ENCODE data around the gene POLA1.
"Not testable (repeated sequence)": the region's sequence is repeated elsewhere in the genome, so short reads cannot be mapped to it uniquely, and the experiment has no call there.

The POLA1 gene

DNA sequence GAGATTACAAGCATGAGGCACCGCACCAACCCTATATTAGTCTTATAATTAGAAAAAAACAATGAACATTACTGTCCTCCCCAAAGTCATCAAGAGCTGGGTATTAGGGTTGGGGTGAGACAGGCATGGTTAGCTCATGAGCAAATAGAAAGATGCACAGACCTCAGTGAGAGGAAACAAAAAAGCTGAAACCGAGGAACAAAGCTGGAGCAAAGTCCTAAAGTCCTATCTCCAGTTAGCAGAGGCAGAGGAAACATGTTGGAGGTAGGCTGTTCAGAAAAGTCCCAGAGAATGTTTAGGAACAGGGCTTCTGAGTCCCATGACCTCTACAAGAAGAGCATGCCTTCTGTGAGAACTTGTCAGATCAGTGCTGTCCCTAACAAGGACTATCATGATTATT, 41.9 kb upstream of the POLA1 start:
- Histone ChIP-seq H3K9me3 (no peaks in the 10 kb centered on the region), H3K4me3 (ENCODE audit: low read depth, low read length) (no peak overlapping the region), H3K36me3 (no peaks in the 10 kb centered on the region), H3K27me3 (no peaks in the 10 kb centered on the region), H3K4me1 (no peaks in the 10 kb centered on the region)
- TF ChIP-seq, protein P1, sequence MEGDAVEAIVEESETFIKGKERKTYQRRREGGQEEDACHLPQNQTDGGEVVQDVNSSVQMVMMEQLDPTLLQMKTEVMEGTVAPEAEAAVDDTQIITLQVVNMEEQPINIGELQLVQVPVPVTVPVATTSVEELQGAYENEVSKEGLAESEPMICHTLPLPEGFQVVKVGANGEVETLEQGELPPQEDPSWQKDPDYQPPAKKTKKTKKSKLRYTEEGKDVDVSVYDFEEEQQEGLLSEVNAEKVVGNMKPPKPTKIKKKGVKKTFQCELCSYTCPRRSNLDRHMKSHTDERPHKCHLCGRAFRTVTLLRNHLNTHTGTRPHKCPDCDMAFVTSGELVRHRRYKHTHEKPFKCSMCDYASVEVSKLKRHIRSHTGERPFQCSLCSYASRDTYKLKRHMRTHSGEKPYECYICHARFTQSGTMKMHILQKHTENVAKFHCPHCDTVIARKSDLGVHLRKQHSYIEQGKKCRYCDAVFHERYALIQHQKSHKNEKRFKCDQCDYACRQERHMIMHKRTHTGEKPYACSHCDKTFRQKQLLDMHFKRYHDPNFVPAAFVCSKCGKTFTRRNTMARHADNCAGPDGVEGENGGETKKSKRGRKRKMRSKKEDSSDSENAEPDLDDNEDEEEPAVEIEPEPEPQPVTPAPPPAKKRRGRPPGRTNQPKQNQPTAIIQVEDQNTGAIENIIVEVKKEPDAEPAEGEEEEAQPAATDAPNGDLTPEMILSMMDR (IDR thresholded peaks at IDR 0.05; ENCODE audit: low read depth, low read length): no peak
- DNase-seq: no peak

- not testable (repeated sequence) for H3K36me3 ChIP-seq; H3K9me3 ChIP-seq; DNase-seq; H3K4me3 ChIP-seq (ENCODE audit: low read depth, low read length); H3K27me3 ChIP-seq; H3K4me1 ChIP-seq
These were observed 38.0 kb upstream of the POLA1 start for GRCh38 chrX:24655679-24656078.

- TF ChIP-seq, protein P1 (IDR thresholded peaks at IDR 0.05; ENCODE audit: low read depth, low read length): no peak
- H3K4me3 ChIP-seq (ENCODE audit: low read depth, low read length): no peak overlapping the region
- no peak for DNase-seq
- H3K9me3 ChIP-seq: no peaks in the 10 kb centered on the region
- no peaks in the 10 kb centered on the region for H3K36me3 ChIP-seq
- H3K4me1 ChIP-seq: no peaks in the 10 kb centered on the region
- no peaks in the 10 kb centered on the region for H3K27me3 ChIP-seq
These were observed 35.9 kb upstream of the POLA1 start for GRCh38 chrX:24657671-24658386.

- Histone ChIP-seq H3K4me3 (ENCODE audit: low read depth, low read length) (no peak overlapping the region), H3K27me3 (no peaks in the 10 kb centered on the region), H3K4me1 (no peaks in the 10 kb centered on the region), H3K36me3 (no peaks in the 10 kb centered on the region), H3K9me3 (no peaks in the 10 kb centered on the region)
- TF ChIP-seq, protein P1 (IDR thresholded peaks at IDR 0.05; ENCODE audit: low read depth, low read length): no peak
- DNase-seq: no peak
These were observed 35.3 kb upstream of the POLA1 start for GRCh38 chrX:24658421-24658820.

DNA sequence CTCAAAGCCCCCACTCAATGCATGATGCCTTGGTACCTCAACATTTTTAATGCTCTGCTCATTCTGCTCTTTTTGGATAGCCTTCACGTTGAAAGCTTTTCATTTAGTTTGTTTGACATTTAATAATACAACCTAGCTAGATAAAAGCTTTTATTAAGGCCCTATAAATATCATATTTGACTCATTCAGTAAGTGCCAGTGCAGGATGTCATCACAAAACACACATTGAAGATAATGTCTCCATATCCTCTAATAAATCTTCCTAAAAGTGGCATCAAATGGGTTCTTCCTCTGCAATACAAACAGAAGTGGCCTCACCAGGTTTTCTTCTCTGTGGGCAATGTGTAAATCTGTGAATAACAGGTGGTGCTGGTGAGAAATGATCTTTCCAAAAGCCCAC, 34.6 kb upstream of the POLA1 start:
- no peaks in the 10 kb centered on the region for H3K27me3 ChIP-seq
- H3K9me3 ChIP-seq: no peaks in the 10 kb centered on the region
- no peak for DNase-seq
- H3K4me3 ChIP-seq (ENCODE audit: low read depth, low read length): no peak overlapping the region
- no peaks in the 10 kb centered on the region for H3K4me1 ChIP-seq
- TF ChIP-seq, protein P1 (IDR thresholded peaks at IDR 0.05; ENCODE audit: low read depth, low read length): no peak
- no peaks in the 10 kb centered on the region for H3K36me3 ChIP-seq

DNA sequence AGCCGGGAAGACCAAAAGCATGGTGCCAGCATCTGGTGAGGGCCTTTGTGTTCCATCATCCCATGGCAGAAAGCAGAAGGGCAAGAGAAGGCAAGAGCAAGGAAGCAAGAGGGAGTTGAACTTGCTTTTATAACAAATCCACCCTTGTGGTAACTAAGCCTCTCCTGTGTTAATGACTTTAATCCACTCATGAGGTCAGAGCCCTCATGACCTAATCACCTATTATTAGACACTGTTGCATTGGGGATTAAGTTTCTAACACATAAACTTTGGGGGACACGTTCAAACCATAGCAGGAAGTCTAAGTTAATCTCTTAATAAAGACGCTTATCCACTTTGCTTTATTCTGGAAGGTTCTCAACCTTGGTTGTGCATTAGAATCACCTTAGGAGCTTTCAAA, 34.1 kb upstream of the POLA1 start:
- no peak for DNase-seq
- Histone ChIP-seq H3K9me3 (no peaks in the 10 kb centered on the region), H3K4me3 (ENCODE audit: low read depth, low read length) (no peak overlapping the region), H3K4me1 (no peaks in the 10 kb centered on the region), H3K27me3 (no peaks in the 10 kb centered on the region), H3K36me3 (no peaks in the 10 kb centered on the region)
- TF ChIP-seq, protein P1 (IDR thresholded peaks at IDR 0.05; ENCODE audit: low read depth, low read length): no peak

Measured in BE2C (cell line).